ENCODE measurements around the gene CNPY2. TPM values are rescaled to one million over a fixed set of nuclear protein-coding genes. Genes with fewer than 3 reads are reported as not detected.
"Not testable (repeated sequence)": the region's sequence is repeated elsewhere in the genome, so short reads cannot be mapped to it uniquely, and the experiment has no call there.

Gene CNPY2
- total and polyA plus RNA-seq, 7 donors: 32.8 to 73.5 (median 40.2) TPM

DNA sequence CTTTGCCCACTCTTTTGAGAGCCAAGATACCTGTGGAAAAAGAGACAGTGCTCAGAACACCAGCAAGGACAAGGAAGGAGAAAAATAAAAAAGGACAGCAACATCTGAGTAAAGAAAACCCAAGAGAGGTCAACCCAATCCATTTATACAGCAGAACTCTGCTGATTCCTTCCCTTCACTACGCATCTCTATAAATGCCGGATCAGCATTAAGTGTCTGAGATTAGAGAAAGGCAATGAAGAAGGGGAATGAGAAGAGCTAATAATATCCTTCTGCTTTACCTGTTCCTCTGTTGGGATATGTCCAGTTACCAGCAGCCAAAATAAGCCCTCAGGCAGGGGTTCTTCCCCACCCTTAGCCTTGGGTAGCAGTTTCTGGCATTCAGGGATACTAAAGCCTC lies 33.2 kb downstream of the CNPY2 start:
- no peak for DNase-seq
- Histone ChIP-seq H3K4me3 (no peak overlapping the region), H3K9me3 (no peaks in the 10 kb centered on the region), H3K36me3 (ENCODE audit: insufficient read depth in 1 of 2, low read depth in 1 of 2) (peaks cover 33 to 95% of the 10 kb centered on the region in 2 donors), H3K27ac (no peak overlapping the region), H3K27me3 (ENCODE audit: insufficient read depth in 3 of 3, low read length in 2 of 3) (no peaks in the 10 kb centered on the region), H3K4me1 (peaks cover 13% of the 10 kb centered on the region)
- no peak for ATAC-seq
- intact Hi-C loops (cut with DNase I): no loop called here
- TF ChIP-seq, protein P1, sequence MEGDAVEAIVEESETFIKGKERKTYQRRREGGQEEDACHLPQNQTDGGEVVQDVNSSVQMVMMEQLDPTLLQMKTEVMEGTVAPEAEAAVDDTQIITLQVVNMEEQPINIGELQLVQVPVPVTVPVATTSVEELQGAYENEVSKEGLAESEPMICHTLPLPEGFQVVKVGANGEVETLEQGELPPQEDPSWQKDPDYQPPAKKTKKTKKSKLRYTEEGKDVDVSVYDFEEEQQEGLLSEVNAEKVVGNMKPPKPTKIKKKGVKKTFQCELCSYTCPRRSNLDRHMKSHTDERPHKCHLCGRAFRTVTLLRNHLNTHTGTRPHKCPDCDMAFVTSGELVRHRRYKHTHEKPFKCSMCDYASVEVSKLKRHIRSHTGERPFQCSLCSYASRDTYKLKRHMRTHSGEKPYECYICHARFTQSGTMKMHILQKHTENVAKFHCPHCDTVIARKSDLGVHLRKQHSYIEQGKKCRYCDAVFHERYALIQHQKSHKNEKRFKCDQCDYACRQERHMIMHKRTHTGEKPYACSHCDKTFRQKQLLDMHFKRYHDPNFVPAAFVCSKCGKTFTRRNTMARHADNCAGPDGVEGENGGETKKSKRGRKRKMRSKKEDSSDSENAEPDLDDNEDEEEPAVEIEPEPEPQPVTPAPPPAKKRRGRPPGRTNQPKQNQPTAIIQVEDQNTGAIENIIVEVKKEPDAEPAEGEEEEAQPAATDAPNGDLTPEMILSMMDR (IDR thresholded peaks at IDR 0.05): no peak
- WGBS, 3 donors: 72 to 97% (median 72%) methylated on average over 2 of the region's 2 CpGs

DNA sequence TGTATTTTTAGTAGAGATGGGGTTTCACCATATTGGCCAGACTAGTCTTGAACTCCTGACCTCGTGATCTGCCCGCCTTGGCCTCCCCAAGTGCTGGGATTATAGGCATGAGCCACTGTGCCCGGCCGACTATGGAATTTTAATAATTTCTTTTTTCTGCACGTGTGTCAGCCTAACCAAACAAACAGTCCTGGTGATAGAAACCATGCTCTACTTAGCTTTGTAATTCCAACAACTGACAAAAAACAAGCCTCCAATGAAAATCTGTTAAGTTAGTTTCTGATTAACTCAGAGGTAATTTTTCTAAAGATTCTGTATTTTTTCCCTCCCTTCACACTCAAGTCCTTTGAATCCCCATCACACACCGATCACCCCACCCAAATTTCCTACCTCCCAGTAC lies 33.8 kb downstream of the CNPY2 start:
- Histone ChIP-seq H3K4me3 (no peak overlapping the region), H3K4me1 (peaks cover 11% of the 10 kb centered on the region), H3K36me3 (ENCODE audit: insufficient read depth in 1 of 2, low read depth in 1 of 2) (peaks cover 33 to 100% of the 10 kb centered on the region in 2 donors), H3K27me3 (ENCODE audit: insufficient read depth in 3 of 3, low read length in 2 of 3) (no peaks in the 10 kb centered on the region), H3K27ac (no peak overlapping the region), H3K9me3 (no peaks in the 10 kb centered on the region)
- intact Hi-C loops (cut with DNase I): no loop called here
- TF ChIP-seq, protein P1 (IDR thresholded peaks at IDR 0.05): no peak
- DNase-seq: no peak
- WGBS, 3 donors: 77 to 86% (median 81%) methylated on average over 6 of the region's 6 CpGs
- ATAC-seq: no peak

DNA sequence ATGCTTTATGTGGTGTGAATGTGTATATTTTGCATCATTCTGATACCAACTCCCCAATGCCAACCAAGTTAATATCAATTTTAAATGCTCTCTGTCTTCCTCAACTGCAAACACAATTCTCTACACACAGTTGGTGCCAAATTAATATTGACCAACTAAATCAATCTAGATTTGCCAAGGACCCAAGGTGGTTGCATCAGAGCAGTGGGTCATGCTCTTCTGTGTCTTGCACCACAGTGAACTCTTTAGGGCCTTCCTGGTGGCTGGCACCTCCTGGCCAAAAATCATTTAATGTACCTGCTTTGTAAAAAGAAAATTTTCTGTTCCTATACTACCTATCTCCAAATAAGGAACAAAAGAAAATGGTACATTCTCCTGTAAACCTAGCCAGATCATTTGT lies 34.9 kb downstream of the CNPY2 start:
- Histone ChIP-seq H3K9me3 (no peaks in the 10 kb centered on the region), H3K4me3 (no peak overlapping the region), H3K27me3 (ENCODE audit: insufficient read depth in 3 of 3, low read length in 2 of 3) (no peaks in the 10 kb centered on the region), H3K27ac (no peak overlapping the region), H3K36me3 (ENCODE audit: insufficient read depth in 1 of 2, low read depth in 1 of 2) (peaks cover 29 to 100% of the 10 kb centered on the region in 2 donors), H3K4me1 (no peaks in the 10 kb centered on the region)
- TF ChIP-seq, protein P1 (IDR thresholded peaks at IDR 0.05): no peak
- intact Hi-C loops (cut with DNase I): no loop called here
- DNase-seq (no peak), ATAC-seq (peak in 2 of 4 donors; percentile 49 to 64)

DNA sequence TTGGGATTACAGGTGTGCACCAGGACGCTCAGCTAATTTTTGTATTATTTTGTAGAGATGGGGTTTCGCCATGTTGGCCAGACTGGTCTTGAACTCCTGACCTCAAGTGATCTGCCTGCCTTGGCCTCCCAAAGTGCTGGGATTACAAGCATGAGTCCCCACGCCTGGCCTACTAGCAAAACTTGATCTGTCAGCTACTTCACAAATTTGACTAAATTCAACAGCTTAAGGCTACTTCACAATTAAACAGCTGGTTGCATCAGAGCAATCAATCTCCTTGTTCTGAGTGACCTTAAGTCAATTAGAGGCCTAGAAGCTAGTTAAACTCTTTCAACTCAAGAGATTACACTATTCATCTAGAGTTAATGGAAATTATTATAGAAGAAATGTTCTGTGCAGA lies 36.9 kb downstream of the CNPY2 start:
- 87 to 93% (median 90%) methylated on average over 3 of the region's 3 CpGs for WGBS, 3 donors
- Histone ChIP-seq H3K4me3 (no peak overlapping the region), H3K27me3 (ENCODE audit: insufficient read depth in 3 of 3, low read length in 2 of 3) (no peaks in the 10 kb centered on the region), H3K4me1 (no peaks in the 10 kb centered on the region), H3K9me3 (no peaks in the 10 kb centered on the region), H3K36me3 (ENCODE audit: insufficient read depth in 1 of 2, low read depth in 1 of 2) (peaks cover 28 to 100% of the 10 kb centered on the region in 2 donors), H3K27ac (no peak overlapping the region)
- no peak for ATAC-seq
- TF ChIP-seq, protein P1 (IDR thresholded peaks at IDR 0.05): no peak
- no peak for DNase-seq
- intact Hi-C loops (cut with DNase I): no loop called here

DNA sequence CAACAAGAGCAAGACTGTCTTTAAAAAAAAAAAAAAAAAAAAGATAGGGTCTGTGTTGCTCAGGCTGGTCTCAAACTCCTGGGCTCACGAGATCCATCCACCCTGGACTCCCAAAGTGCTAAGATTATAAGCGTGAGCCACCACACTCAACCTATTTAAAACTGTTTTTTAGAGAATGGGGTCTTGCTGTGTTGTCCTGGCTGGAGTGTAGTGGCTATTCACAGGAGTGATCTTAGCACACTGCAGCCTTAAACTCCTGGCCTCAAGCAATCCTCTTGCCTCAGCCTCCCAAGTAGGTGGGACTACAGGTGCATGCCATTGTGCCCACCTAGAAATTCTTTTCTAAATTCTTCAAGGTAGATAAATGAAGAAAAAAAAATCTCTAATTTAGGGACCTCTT lies 41.5 kb downstream of the CNPY2 start:
- TF ChIP-seq, protein P1 (IDR thresholded peaks at IDR 0.05): no peak
- H3K36me3 ChIP-seq (ENCODE audit: insufficient read depth in 1 of 2, low read depth in 1 of 2): peaks cover 15 to 96% of the 10 kb centered on the region in 2 donors
- no peak overlapping the region for H3K27ac ChIP-seq
- no peak overlapping the region for H3K4me3 ChIP-seq
- peaks cover 31% of the 10 kb centered on the region for H3K4me1 ChIP-seq
- WGBS, 3 donors: 93 to 97% (median 95%) methylated on average over 2 of the region's 2 CpGs
- intact Hi-C loops (cut with DNase I): no loop called here
- DNase-seq: no peak
- H3K9me3 ChIP-seq: no peaks in the 10 kb centered on the region
- no peak for ATAC-seq
- H3K27me3 ChIP-seq (ENCODE audit: insufficient read depth in 3 of 3, low read length in 2 of 3): no peaks in the 10 kb centered on the region

DNA sequence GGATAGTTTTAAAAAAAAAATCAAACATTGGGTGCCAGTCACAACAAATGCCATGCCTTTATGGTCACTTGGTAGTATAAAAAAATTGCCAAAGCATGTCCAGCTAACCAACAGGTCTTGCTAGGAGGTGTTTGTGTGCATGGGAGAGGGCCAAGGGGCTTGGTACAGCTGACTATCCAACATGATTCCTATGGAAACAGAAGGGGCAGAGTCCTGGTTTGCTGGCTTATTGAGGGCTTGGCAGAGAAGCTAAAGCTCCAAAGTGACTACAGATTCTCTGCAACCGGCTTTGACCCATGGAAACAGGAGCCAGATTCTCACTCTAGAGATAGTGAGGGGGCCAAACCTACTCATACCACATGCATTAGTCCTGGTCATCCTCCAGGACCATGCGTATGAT lies 43.3 kb downstream of the CNPY2 start:
- peak overlapping the region; percentile 53 for H3K27ac ChIP-seq
- H3K36me3 ChIP-seq (ENCODE audit: insufficient read depth in 1 of 2, low read depth in 1 of 2): peaks cover 9 to 80% of the 10 kb centered on the region in 2 donors
- H3K4me3 ChIP-seq; ATAC-seq; intact Hi-C loops (cut with DNase I); H3K9me3 ChIP-seq; H3K27me3 ChIP-seq (ENCODE audit: insufficient read depth in 3 of 3, low read length in 2 of 3); DNase-seq: not testable (repeated sequence)
- H3K4me1 ChIP-seq: peaks cover 49% of the 10 kb centered on the region
- 31 to 51% (median 32%) methylated on average over 2 of the region's 2 CpGs for WGBS, 3 donors

Measured in psoas muscle (tissue), 8 donors.